Measurements from ENCODE around the gene PAPPA.

Gene PAPPA

GRCh38 chr9:116267021-116267420 is 113.4 kb downstream of the PAPPA start:
- Histone ChIP-seq H3K4me3 (ENCODE audit: low read depth, low read length) (no peak overlapping the region), H3K4me1 (ENCODE audit: control insufficient read depth, insufficient read depth, low read length) (peaks cover 9% of the 10 kb centered on the region), H3K36me3 (ENCODE audit: control insufficient read depth in 2 of 2, insufficient read depth in 1 of 2, low read length in 2 of 2) (no peaks in the 10 kb centered on the region), H3K27ac (ENCODE audit: extremely low read depth, low read depth, low read length) (no peak overlapping the region), H3K9me3 (ENCODE audit: control insufficient read depth, insufficient read depth, low read depth, low read length) (no peaks in the 10 kb centered on the region)
- POLR2A ChIA-PET: no interaction called here
- TF ChIP-seq ZNF792 (tag by site-specific recombination; IDR thresholded peaks at IDR 0.05) (no peak), ZNF341 (tag by site-specific recombination; IDR thresholded peaks at IDR 0.05; ENCODE audit: low read depth) (no peak), ZNF549 (tag by site-specific recombination; IDR thresholded peaks at IDR 0.05) (no peak), WT1 (tag by site-specific recombination; IDR thresholded peaks at IDR 0.05) (no peak), RBAK (tag by site-specific recombination; IDR thresholded peaks at IDR 0.05) (no peak), ZNF555 (tag by site-specific recombination; conservative IDR thresholded peaks at IDR 0.05) (no peak)
- CTCF ChIA-PET: no interaction called here

DNA sequence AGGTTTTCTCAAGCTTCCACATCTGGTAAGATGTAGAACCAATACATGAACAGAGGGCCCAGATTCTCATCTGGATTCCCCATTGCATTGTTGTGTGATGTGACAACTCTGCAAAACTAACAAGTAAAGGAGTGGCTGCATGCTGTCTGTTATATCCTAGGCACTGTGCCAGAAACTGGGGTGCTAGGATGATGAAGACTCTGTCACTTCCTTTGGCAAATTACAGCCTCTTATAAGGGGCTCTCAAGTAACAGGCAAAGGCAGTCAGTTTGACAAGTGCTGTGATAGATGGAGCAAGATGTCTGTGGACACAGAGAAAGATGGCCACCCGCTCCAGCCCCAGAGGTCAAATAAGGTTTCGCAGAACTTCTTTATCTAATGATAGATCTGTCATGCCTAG is 115.7 kb downstream of the PAPPA start:
- POLR2A ChIA-PET: no interaction called here
- Histone ChIP-seq H3K36me3 (ENCODE audit: control insufficient read depth in 2 of 2, insufficient read depth in 1 of 2, low read length in 2 of 2) (no peaks in the 10 kb centered on the region), H3K9me3 (ENCODE audit: control insufficient read depth, insufficient read depth, low read depth, low read length) (no peaks in the 10 kb centered on the region), H3K27ac (ENCODE audit: extremely low read depth, low read depth, low read length) (no peak overlapping the region), H3K4me3 (ENCODE audit: low read depth, low read length) (no peak overlapping the region), H3K4me1 (ENCODE audit: control insufficient read depth, insufficient read depth, low read length) (peaks cover 9% of the 10 kb centered on the region)
- no peak for TF ChIP-seq ZNF266 (tag by site-specific recombination; IDR thresholded peaks at IDR 0.05; ENCODE audit: low read depth)
- TF ChIP-seq, protein P1, sequence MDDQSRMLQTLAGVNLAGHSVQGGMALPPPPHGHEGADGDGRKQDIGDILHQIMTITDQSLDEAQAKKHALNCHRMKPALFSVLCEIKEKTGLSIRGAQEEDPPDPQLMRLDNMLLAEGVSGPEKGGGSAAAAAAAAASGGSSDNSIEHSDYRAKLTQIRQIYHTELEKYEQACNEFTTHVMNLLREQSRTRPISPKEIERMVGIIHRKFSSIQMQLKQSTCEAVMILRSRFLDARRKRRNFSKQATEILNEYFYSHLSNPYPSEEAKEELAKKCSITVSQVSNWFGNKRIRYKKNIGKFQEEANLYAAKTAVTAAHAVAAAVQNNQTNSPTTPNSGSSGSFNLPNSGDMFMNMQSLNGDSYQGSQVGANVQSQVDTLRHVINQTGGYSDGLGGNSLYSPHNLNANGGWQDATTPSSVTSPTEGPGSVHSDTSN (CRISPR knock-in tag; IDR thresholded peaks at IDR 0.05): no peak
- TF ChIP-seq ZNF48 (tag by site-specific recombination; IDR thresholded peaks at IDR 0.05): no peak
- TF ChIP-seq ZNF2 (tag by site-specific recombination; IDR thresholded peaks at IDR 0.05): no peak
- TF ChIP-seq, protein P2, sequence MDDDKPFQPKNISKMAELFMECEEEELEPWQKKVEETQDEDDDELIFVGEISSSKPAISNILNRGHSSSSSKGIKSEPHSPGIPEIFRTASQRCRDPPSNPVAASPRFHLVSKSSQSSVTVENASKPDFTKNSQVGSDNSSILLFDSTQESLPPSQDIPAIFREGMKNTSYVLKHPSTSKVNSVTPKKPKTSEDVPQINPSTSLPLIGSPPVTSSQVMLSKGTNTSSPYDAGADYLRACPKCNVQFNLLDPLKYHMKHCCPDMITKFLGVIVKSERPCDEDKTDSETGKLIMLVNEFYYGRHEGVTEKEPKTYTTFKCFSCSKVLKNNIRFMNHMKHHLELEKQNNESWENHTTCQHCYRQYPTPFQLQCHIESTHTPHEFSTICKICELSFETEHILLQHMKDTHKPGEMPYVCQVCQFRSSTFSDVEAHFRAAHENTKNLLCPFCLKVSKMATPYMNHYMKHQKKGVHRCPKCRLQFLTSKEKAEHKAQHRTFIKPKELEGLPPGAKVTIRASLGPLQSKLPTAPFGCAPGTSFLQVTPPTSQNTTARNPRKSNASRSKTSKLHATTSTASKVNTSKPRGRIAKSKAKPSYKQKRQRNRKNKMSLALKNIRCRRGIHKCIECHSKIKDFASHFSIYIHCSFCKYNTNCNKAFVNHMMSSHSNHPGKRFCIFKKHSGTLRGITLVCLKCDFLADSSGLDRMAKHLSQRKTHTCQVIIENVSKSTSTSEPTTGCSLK (tag by site-specific recombination; IDR thresholded peaks at IDR 0.05): no peak
- TF ChIP-seq ZNF629 (tag by site-specific recombination; IDR thresholded peaks at IDR 0.05): no peak
- TF ChIP-seq ZNF292 (tag by site-specific recombination; IDR thresholded peaks at IDR 0.05; ENCODE audit: borderline replicate concordance, low read depth): no peak
- TF ChIP-seq ZBTB17 (tag by site-specific recombination; IDR thresholded peaks at IDR 0.05): no peak
- TF ChIP-seq ZNF37A (tag by site-specific recombination; IDR thresholded peaks at IDR 0.05): no peak
- TF ChIP-seq ZNF302 (tag by site-specific recombination; IDR thresholded peaks at IDR 0.05; ENCODE audit: low read depth): no peak
- no peak for TF ChIP-seq EGR2 (tag by site-specific recombination; IDR thresholded peaks at IDR 0.05; ENCODE audit: low read depth)
- no peak for TF ChIP-seq ZNF747 (tag by site-specific recombination; IDR thresholded peaks at IDR 0.05)
- TF ChIP-seq, protein P3, sequence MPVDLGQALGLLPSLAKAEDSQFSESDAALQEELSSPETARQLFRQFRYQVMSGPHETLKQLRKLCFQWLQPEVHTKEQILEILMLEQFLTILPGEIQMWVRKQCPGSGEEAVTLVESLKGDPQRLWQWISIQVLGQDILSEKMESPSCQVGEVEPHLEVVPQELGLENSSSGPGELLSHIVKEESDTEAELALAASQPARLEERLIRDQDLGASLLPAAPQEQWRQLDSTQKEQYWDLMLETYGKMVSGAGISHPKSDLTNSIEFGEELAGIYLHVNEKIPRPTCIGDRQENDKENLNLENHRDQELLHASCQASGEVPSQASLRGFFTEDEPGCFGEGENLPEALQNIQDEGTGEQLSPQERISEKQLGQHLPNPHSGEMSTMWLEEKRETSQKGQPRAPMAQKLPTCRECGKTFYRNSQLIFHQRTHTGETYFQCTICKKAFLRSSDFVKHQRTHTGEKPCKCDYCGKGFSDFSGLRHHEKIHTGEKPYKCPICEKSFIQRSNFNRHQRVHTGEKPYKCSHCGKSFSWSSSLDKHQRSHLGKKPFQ (tag by site-specific recombination; IDR thresholded peaks at IDR 0.05): no peak
- no peak for TF ChIP-seq SP3 (tag by site-specific recombination; IDR thresholded peaks at IDR 0.05)
- CTCF ChIA-PET: no interaction called here

Data from HEK293 (cell line).